A549 (cell line): ENCODE data around the gene CDC42BPG. TPM values are rescaled to one million over a fixed set of nuclear protein-coding genes. Genes with fewer than 3 reads are reported as not detected.
A peak's percentile ranks its signal among the peaks of the same experiment; 100 is the strongest.

Experiments used
- ATAC-seq, 2 experiments: fragments of 200-7000 bp in 1 of 2; fragments of >200 bp in 1 of 2; cut with Nextera tagmentation in 1 of 2; cut with Tn5 transposase in 1 of 2; 3 replicates each; pipeline versions ENCODE4 v1.8.0 to v1.9.1; 2018 to 2020; ENCODE audit warnings: mild to moderate bottlenecking in 1 of 2, moderate library complexity in 1 of 2
- CTCF ChIA-PET: fragments of 300-600 bp; sonication (Branson Sonifier 250); formaldehyde crosslinking; extraction: SDS; loops from one replicate; lab custom pipeline; 2021; ENCODE audit warnings: antibody characterized with exemption, inconsistent platforms; lab: Yijun Ruan, JAX
- POLR2A ChIA-PET: fragments of 350-600 bp; formaldehyde crosslinking; extraction: SDS; loops from one replicate; lab custom pipeline; 2021; ENCODE audit warnings: antibody characterized with exemption, inconsistent platforms; lab: Yijun Ruan, JAX
- DNase-seq, 2 experiments: peaks; one replicate each; pipeline versions ENCODE4 v3.0.0 to v3.0.0-alpha.2; 2011 to 2016; ENCODE audit warnings: low read depth in 1 of 2, low spot score in 1 of 2
- FAIRE-seq: peaks from 2 replicates; lab custom pipeline; 2011; peaks lifted over from hg19 to GRCh38; lab: Jason Lieb, UNC
- H3K27ac ChIP-seq, 2 experiments: fragments of >200 bp; sonication (Bioruptor Twin); formaldehyde crosslinking; 3 replicates each; pipeline ENCODE4 v1.5.1; 2016 to 2017
- H3K4me1 ChIP-seq: fragments of >200 bp; sonication (Bioruptor Twin); formaldehyde crosslinking; 3 replicates; pipeline ENCODE4 v1.6.1; 2016
- H3K4me2 ChIP-seq: fragments of >200 bp; sonication (Bioruptor Twin); formaldehyde crosslinking; 3 replicates; pipeline ENCODE4 v1.6.1; 2016
- H3K4me3 ChIP-seq: fragments of >200 bp; sonication (Bioruptor Twin); formaldehyde crosslinking; 3 replicates; pipeline ENCODE4 v1.5.1; 2016
- H3K9me3 ChIP-seq: fragments of >200 bp; sonication (Bioruptor Twin); formaldehyde crosslinking; 3 replicates; pipeline ENCODE4 v1.6.1; 2016
- BHLHE40 ChIP-seq: IDR thresholded peaks from 2 replicates; pipeline ENCODE4 v1.6.1; 2012; ENCODE audit warnings: low read depth, low read length, inconsistent platforms
- EHF ChIP-seq: fragments of 250-450 bp; sonication (Bioruptor Pico); IDR thresholded peaks from 2 replicates; pipeline ENCODE4 v1.5.0; 2020; ENCODE audit warnings: mild to moderate bottlenecking
- EHMT2 ChIP-seq: fragments of 200-600 bp; sonication (generic); IDR thresholded peaks from 2 replicates; pipeline ENCODE4 v1.6.1; 2016; ENCODE audit warnings: antibody characterized with exemption, low read depth, mild to moderate bottlenecking, moderate library complexity
- GATA3 ChIP-seq: IDR thresholded peaks from 2 replicates; pipeline ENCODE4 v1.6.1; 2012; ENCODE audit warnings: borderline replicate concordance
- JUN ChIP-seq, 2 experiments: fragments of >200 bp; sonication (Bioruptor Twin); formaldehyde crosslinking; IDR thresholded peaks; 2 replicates in 1 of 2; 3 replicates in 1 of 2; pipeline ENCODE4 v1.6.1; 2016 to 2017
- JUNB ChIP-seq: fragments of >200 bp; sonication (Bioruptor Twin); formaldehyde crosslinking; IDR thresholded peaks from 2 replicates; pipeline ENCODE4 v1.6.1; 2016
- MAFK ChIP-seq: fragments of 450-650 bp; IDR thresholded peaks from 2 replicates; pipeline ENCODE4 v1.6.1; 2014; ENCODE audit not compliant: partially characterized antibody
- MAZ ChIP-seq: fragments of 150-350 bp; IDR thresholded peaks from 2 replicates; pipeline ENCODE4 v1.6.1; 2014; ENCODE audit warnings: antibody characterized with exemption, low read depth, low read length, borderline replicate concordance
- MYC ChIP-seq: IDR thresholded peaks from 2 replicates; pipeline ENCODE4 v1.6.1; 2012; ENCODE audit warnings: mild to moderate bottlenecking, inconsistent platforms, low read length, improper control_type of control experiment, borderline replicate concordance
- NPAS2 ChIP-seq: fragments of 250-450 bp; sonication (Bioruptor Pico); IDR thresholded peaks from 2 replicates; pipeline ENCODE4 v1.8.0; 2022; ENCODE audit warnings: mild to moderate bottlenecking, moderate library complexity, borderline replicate concordance
- NR3C1 ChIP-seq: fragments of >200 bp; sonication (Bioruptor Twin); formaldehyde crosslinking; IDR thresholded peaks from 3 replicates; pipeline ENCODE4 v1.6.1; 2017
- POLR2A ChIP-seq: IDR thresholded peaks from 2 replicates; pipeline ENCODE4 v1.6.1; 2012; ENCODE audit warnings: mild to moderate bottlenecking, low read length
- TP53 ChIP-seq: fragments of 250-450 bp; sonication (Bioruptor Pico); IDR thresholded peaks from 2 replicates; pipeline ENCODE4 v1.5.0; 2021; ENCODE audit warnings: mild to moderate bottlenecking, moderate library complexity
- ZFP36 ChIP-seq: fragments of 450-650 bp; IDR thresholded peaks from 2 replicates; pipeline ENCODE4 v1.6.1; 2014; ENCODE audit warnings: borderline replicate concordance; ENCODE audit not compliant: partially characterized antibody
- ZSCAN20 ChIP-seq: fragments of 250-450 bp; sonication (Bioruptor Pico); IDR thresholded peaks from 2 replicates; pipeline ENCODE4 v1.8.0; 2022; ENCODE audit warnings: mild to moderate bottlenecking, moderate library complexity
- WGBS: methylation state at CpG from one replicate; pipeline ENCODE4 v1.1.6; 2017; ENCODE audit errors: missing lambda C conversion rate; 5-methylcytosine and 5-hydroxymethylcytosine counted together
- polyA plus RNA-seq, 4 experiments: library from polyadenylated mRNA; depleted of rRNA in 3 of 4; stranded (reverse); fragments of >200 nt; fragmentation: RNase III in 1 of 4; extraction: RNeasy Plus Mini Kit Qiagen cat#74134 plus additional on column Dnase treatment in 1 of 4; gene quantifications; 2 replicates in 3 of 4; 3 replicates in 1 of 4; pipeline ENCODE4 v1.2.3, GENCODE V29; 2011 to 2017
- TF ChIP-seq, protein P1 (sequence below): fragments of 250-450 bp; sonication (Bioruptor Pico); IDR thresholded peaks from 2 replicates; pipeline ENCODE4 v1.5.0; 2021; ENCODE audit warnings: mild to moderate bottlenecking, moderate library complexity, borderline replicate concordance
- TF ChIP-seq, protein P2 (sequence below): fragments of >200 bp; sonication (Bioruptor Twin); formaldehyde crosslinking; IDR thresholded peaks from 3 replicates; pipeline ENCODE4 v1.6.1; 2016
- TF ChIP-seq, protein P3 (sequence below): fragments of 450-650 bp; IDR thresholded peaks from 2 replicates; pipeline ENCODE4 v1.6.1; 2014; ENCODE audit warnings: antibody characterized with exemption
- TF ChIP-seq, protein P4 (sequence below): fragments of 150-350 bp; IDR thresholded peaks from 2 replicates; pipeline ENCODE4 v1.6.1; 2014; ENCODE audit warnings: low read depth, mild to moderate bottlenecking, low read length

Gene CDC42BPG
- polyA plus RNA-seq, 2 of the 4 experiments (the other 2 are of a cell fraction): 0.35 to 1.0 TPM

DNA sequence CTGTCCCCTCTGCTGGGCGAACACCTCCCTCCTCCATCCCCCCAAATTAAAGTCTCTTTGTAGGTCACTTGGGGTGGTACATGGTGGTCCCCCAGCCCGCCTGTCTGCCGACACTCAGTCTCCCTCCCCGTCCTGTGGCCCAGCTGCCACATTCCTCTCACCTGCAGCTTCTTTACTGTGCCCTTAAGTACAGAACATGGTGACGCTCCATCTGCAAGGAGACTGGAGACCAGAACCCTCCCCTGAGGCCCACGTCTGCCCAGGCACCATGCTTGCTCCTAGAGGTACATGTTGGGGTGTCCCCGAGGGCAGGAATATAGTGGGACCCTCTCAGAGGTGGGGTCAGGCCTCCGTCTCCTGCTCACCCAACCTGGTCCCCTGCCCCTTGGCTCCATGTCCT lies 39.6 kb upstream of the CDC42BPG start:
- ChIA-PET CTCF (interaction anchor here (1.0 to 31.5 kb wide), 5 partner anchors 5 to 131 kb away, joined by 3 to 1607 read pairs (median 313); partner anchors contain the start of genes CDC42BPG and EHD1), POLR2A (no interaction called here)
- Histone ChIP-seq H3K27ac (peak overlapping the region in 1 of 2 experiments; percentile 58; a peak in 2 of 6 replicates), H3K9me3 (no peaks in the 10 kb centered on the region), H3K4me3 (no peak overlapping the region), H3K4me2 (no peak overlapping the region), H3K4me1 (peaks cover 41% of the 10 kb centered on the region)
- no peak for ATAC-seq
- FAIRE-seq: no peak
- no peak for DNase-seq
- TF ChIP-seq JUN (IDR thresholded peaks at IDR 0.05) (no peak), POLR2A (0 out of 2 replicates have a peak, but pooled peaks have one; percentile 7)
- WGBS: 92% methylated on average over 6 of the region's 8 CpGs

DNA sequence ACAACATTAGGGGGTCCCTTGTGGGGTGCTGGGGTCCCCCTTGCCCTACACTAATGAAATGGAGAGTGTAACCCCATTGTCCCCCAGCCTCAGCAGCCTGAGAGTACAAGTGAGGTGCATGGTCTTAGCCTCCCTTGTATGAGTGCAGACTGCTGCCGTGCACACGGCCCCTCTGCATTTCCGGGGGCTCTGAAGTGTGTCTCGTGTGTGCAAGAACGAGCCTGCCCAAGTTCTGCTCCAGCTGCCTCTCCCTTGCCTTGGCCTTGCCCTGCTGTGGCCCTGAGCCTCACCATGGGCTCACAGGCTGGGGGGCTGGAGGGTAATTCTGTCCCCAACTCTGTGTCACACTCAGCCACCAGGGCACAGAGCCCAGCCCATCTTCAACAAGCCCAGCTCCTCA lies 39.1 kb upstream of the CDC42BPG start:
- no peak for DNase-seq
- Histone ChIP-seq H3K4me3 (no peak overlapping the region), H3K4me1 (peaks cover 37% of the 10 kb centered on the region), H3K9me3 (no peaks in the 10 kb centered on the region), H3K27ac (peak overlapping the region in 1 of 2 experiments; percentile 17; a peak in 1 of 6 replicates), H3K4me2 (no peak overlapping the region)
- ATAC-seq: no peak
- CTCF ChIA-PET: interaction anchor here (14.4 to 31.5 kb wide), 3 partner anchors 5 to 32 kb away, joined by 313 to 1607 read pairs (median 313); partner anchors contain the start of genes CDC42BPG and EHD1
- TF ChIP-seq TP53 (no peak), GATA3 (no peak), POLR2A (no peak), MYC (no peak), MAFK (no peak), ZFP36 (no peak), EHF (CRISPR knock-in tag) (no peak), ZSCAN20 (CRISPR knock-in tag) (no peak), EHMT2 (no peak), NPAS2 (CRISPR knock-in tag) (no peak), NR3C1 (no peak), BHLHE40 (no peak), JUNB (no peak)
- TF ChIP-seq, protein P1, sequence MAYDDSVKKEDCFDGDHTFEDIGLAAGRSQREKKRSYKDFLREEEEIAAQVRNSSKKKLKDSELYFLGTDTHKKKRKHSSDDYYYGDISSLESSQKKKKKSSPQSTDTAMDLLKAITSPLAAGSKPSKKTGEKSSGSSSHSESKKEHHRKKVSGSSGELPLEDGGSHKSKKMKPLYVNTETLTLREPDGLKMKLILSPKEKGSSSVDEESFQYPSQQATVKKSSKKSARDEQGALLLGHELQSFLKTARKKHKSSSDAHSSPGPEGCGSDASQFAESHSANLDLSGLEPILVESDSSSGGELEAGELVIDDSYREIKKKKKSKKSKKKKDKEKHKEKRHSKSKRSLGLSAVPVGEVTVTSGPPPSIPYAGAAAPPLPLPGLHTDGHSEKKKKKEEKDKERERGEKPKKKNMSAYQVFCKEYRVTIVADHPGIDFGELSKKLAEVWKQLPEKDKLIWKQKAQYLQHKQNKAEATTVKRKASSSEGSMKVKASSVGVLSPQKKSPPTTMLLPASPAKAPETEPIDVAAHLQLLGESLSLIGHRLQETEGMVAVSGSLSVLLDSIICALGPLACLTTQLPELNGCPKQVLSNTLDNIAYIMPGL (CRISPR knock-in tag): no peak
- TF ChIP-seq, protein P2, sequence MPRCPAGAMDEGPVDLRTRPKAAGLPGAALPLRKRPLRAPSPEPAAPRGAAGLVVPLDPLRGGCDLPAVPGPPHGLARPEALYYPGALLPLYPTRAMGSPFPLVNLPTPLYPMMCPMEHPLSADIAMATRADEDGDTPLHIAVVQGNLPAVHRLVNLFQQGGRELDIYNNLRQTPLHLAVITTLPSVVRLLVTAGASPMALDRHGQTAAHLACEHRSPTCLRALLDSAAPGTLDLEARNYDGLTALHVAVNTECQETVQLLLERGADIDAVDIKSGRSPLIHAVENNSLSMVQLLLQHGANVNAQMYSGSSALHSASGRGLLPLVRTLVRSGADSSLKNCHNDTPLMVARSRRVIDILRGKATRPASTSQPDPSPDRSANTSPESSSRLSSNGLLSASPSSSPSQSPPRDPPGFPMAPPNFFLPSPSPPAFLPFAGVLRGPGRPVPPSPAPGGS: no peak
- TF ChIP-seq, protein P3, sequence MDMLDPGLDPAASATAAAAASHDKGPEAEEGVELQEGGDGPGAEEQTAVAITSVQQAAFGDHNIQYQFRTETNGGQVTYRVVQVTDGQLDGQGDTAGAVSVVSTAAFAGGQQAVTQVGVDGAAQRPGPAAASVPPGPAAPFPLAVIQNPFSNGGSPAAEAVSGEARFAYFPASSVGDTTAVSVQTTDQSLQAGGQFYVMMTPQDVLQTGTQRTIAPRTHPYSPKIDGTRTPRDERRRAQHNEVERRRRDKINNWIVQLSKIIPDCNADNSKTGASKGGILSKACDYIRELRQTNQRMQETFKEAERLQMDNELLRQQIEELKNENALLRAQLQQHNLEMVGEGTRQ: no peak
- TF ChIP-seq, protein P4, sequence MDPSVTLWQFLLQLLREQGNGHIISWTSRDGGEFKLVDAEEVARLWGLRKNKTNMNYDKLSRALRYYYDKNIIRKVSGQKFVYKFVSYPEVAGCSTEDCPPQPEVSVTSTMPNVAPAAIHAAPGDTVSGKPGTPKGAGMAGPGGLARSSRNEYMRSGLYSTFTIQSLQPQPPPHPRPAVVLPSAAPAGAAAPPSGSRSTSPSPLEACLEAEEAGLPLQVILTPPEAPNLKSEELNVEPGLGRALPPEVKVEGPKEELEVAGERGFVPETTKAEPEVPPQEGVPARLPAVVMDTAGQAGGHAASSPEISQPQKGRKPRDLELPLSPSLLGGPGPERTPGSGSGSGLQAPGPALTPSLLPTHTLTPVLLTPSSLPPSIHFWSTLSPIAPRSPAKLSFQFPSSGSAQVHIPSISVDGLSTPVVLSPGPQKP: no peak
- WGBS: 87% methylated on average over 5 of the region's 5 CpGs
- no peak for FAIRE-seq
- POLR2A ChIA-PET: interaction anchor here (1.0 kb wide), 1 partner anchor 36 kb away, joined by 3 read pairs; no protein-coding TSS in a partner anchor

DNA sequence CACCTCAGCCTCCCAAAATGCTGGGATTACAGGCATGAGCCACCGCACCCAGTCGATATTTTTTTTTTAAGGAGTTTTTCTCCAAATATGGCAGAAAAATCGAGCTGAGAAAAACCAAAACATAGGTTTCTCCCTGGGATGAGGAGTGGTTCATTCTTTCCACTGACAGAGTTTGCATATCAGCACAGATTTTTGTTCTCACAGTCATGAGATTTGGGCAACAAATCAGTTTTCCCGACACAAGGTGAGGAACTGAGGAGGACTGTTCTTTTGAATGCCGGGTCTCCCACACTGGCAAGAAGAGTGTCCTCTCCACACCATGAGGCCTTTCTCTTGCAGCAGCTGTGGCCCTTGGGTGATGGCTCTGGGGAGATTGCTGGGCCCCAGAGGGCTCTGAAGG lies 37.8 kb upstream of the CDC42BPG start:
- Histone ChIP-seq H3K27ac (peak overlapping the region in 1 of 2 experiments; percentile 8; a peak in 1 of 6 replicates), H3K4me2 (no peak overlapping the region), H3K9me3 (no peaks in the 10 kb centered on the region), H3K4me3 (no peak overlapping the region), H3K4me1 (peaks cover 24% of the 10 kb centered on the region)
- no peak for ATAC-seq
- no peak for FAIRE-seq
- 86% methylated on average over 5 of the region's 5 CpGs for WGBS
- ChIA-PET CTCF (interaction anchor here (0.9 to 31.5 kb wide), 5 partner anchors 9 to 71 kb away, joined by 3 to 1607 read pairs (median 3); partner anchors contain the start of genes CDC42BPG and MEN1), POLR2A (interaction anchor here (1.4 kb wide), 1 partner anchor 17 kb away, joined by 4 read pairs; no protein-coding TSS in a partner anchor)
- no peak for TF ChIP-seq MAZ
- DNase-seq: no peak
